Left ventricle myocardium inferior (tissue), 1 donor: Measurements from ENCODE around the gene VAPB. TPM values are rescaled to one million over a fixed set of nuclear protein-coding genes. Genes with fewer than 3 reads are reported as not detected.

Experiments
- DNase-seq: peaks from one replicate; pipeline ENCODE4 v3.0.0-alpha.2; 2020
- H3K27ac ChIP-seq: fragments of 200-600 bp; replicated peaks from 2 replicates; pipeline ENCODE4 v1.8.0; 2021
- H3K27me3 ChIP-seq: fragments of 200-600 bp; 2 replicates; pipeline ENCODE4 v1.8.0; 2021; ENCODE audit warnings: low read depth
- H3K36me3 ChIP-seq: fragments of 200-600 bp; 2 replicates; pipeline ENCODE4 v1.8.0; 2021
- H3K4me1 ChIP-seq: fragments of 200-600 bp; 2 replicates; pipeline ENCODE4 v1.8.0; 2021
- H3K4me3 ChIP-seq: fragments of 200-600 bp; 2 replicates; pipeline ENCODE4 v1.8.0; 2021; ENCODE audit warnings: mild to moderate bottlenecking, moderate library complexity
- H3K9me3 ChIP-seq: fragments of 200-600 bp; replicated peaks from 2 replicates; pipeline ENCODE4 v1.8.0; 2021
- CTCF ChIP-seq: fragments of 200-600 bp; IDR thresholded peaks from 2 replicates; pipeline ENCODE4 v1.8.0; 2021; ENCODE audit warnings: antibody characterized with exemption, mild to moderate bottlenecking, borderline replicate concordance
- intact Hi-C: fragments of 100-400 bp; cut with micrococcal nuclease; formaldehyde crosslinking; loops from one replicate; pipeline ENCODE4 v1.11.0; 2022
- total RNA-seq: library from RNA; stranded (reverse); fragmentation: NEBNext Ultra II Directional; extraction: Animal tissue kit (Norgen Biotek cat#: 25700); gene quantifications from one replicate; pipeline ENCODE4 v1.2.1, GENCODE V29; 2021
- donor health status: DM: no; HTN: yes; CAD: no; lungs with severe emphysema.

VAPB gene
- total RNA-seq, 1 donor from 2014 or later, result 72.6 TPM

GRCh38 chr20:58452667-58453255 lies 63.7 kb downstream of the VAPB start:
- no peak overlapping the region for H3K4me3 ChIP-seq
- intact Hi-C loops, result loop anchor here (10.0 kb wide), 1 partner anchor 208 kb away; no protein-coding TSS in a partner anchor
- H3K27ac ChIP-seq, result no peak overlapping the region
- no peaks in the 10 kb centered on the region for H3K27me3 ChIP-seq
- DNase-seq, result no peak
- peaks cover 20% of the 10 kb centered on the region for H3K36me3 ChIP-seq
- peaks cover 14% of the 10 kb centered on the region for H3K4me1 ChIP-seq
- TF ChIP-seq CTCF, result no peak
- peaks cover 6% of the 10 kb centered on the region for H3K9me3 ChIP-seq

GRCh38 chr20:58453391-58453790 lies 64.4 kb downstream of the VAPB start:
- Histone ChIP-seq H3K27me3 (no peaks in the 10 kb centered on the region), H3K4me3 (no peak overlapping the region), H3K9me3 (peaks cover 6% of the 10 kb centered on the region), H3K36me3 (peaks cover 17% of the 10 kb centered on the region), H3K27ac (no peak overlapping the region), H3K4me1 (peaks cover 14% of the 10 kb centered on the region)
- intact Hi-C loops, result loop anchor here (10.0 kb wide), 1 partner anchor 209 kb away; no protein-coding TSS in a partner anchor
- DNase-seq, result no peak
- no peak for TF ChIP-seq CTCF

DNA sequence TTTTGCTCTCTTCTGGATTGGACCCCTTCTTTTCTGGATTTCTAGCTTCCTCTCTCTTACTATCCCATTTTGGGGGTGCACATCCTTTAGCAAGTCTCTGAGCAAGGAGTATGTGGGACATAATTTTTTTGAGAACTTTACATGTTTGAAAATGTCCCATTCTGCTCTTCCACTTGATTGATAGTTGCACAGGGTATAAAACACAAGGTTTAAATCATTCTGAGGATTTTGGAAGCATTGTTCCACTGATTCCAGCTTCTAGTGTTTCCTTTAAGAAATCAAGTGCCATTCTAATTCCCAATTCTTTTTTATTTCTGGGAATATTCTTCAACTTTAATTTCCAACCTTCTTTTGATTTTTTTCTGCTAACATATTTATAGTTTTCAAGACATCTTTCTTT lies 65.4 kb downstream of the VAPB start:
- H3K27ac ChIP-seq, result no peak overlapping the region
- no peak for TF ChIP-seq CTCF
- intact Hi-C loops, result loop anchor here (10.0 kb wide), 1 partner anchor 210 kb away; no protein-coding TSS in a partner anchor
- H3K4me3 ChIP-seq, result no peak overlapping the region
- peaks cover 6% of the 10 kb centered on the region for H3K9me3 ChIP-seq
- no peak for DNase-seq
- peaks cover 14% of the 10 kb centered on the region for H3K4me1 ChIP-seq
- H3K27me3 ChIP-seq, result no peaks in the 10 kb centered on the region
- H3K36me3 ChIP-seq, result peaks cover 13% of the 10 kb centered on the region

DNA sequence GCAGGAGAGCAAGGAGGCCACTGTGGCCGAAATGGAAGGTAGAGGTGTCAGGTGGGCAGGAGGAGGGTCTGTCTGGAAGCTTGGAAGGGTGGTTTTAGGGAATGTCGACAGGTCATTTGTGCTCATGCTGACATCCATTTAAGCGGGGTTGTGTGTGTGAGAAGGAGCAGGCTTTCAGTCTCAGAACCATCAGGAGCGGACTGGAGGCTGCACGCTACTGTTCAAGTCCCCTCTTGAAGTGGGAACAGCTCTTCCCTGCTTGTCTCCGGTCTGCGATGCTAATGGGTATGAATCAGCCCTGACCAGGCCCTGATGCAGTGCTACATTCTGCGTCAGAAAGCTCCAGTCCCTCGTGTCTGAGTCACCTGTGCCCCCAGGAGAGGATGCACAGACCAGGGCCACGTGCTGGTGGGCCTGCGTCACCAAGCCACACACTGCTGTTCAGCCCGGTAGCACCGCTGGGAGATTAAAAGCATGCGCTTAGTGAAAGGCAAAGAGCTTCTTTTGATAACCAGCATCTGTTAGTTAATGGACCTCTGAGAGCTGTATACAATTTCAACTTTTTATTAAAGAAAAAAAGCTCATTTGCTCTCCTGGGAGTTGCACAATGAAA lies 68.2 kb downstream of the VAPB start:
- H3K4me3 ChIP-seq, result no peak overlapping the region
- TF ChIP-seq CTCF, result no peak
- intact Hi-C loops, result loop anchor here (10.0 kb wide), 1 partner anchor 212 kb away; no protein-coding TSS in a partner anchor

GRCh38 chr20:58458342-58459057 lies 69.5 kb downstream of the VAPB start:
- no peak for DNase-seq
- Histone ChIP-seq H3K4me1 (peaks cover 2% of the 10 kb centered on the region), H3K27me3 (no peaks in the 10 kb centered on the region), H3K9me3 (peaks cover 6% of the 10 kb centered on the region), H3K27ac (no peak overlapping the region), H3K36me3 (no peaks in the 10 kb centered on the region), H3K4me3 (no peak overlapping the region)
- TF ChIP-seq CTCF, result no peak
- intact Hi-C loops, result loop anchor here (10.0 kb wide), 1 partner anchor 214 kb away; no protein-coding TSS in a partner anchor

More for the DNA sequence above, 68.2 kb downstream of the VAPB start:
- H3K9me3 ChIP-seq, result peaks cover 6% of the 10 kb centered on the region
- no peak overlapping the region for H3K27ac ChIP-seq
- H3K4me1 ChIP-seq, result peaks cover 14% of the 10 kb centered on the region
- H3K36me3 ChIP-seq, result no peaks in the 10 kb centered on the region
- no peak for DNase-seq
- no peaks in the 10 kb centered on the region for H3K27me3 ChIP-seq
